Thyroid gland (tissue), 4 donors: ENCODE measurements around the gene CLSTN2. TPM values are rescaled to one million over a fixed set of nuclear protein-coding genes. Genes with fewer than 3 reads are reported as not detected.

Experiments used
- DNase-seq, 2 donors: peaks; one replicate each; pipeline ENCODE4 v3.0.0-alpha.2; 2019
- H3K27ac ChIP-seq, 3 donors: fragments of 200-600 bp; sonication (generic); 1 replicate in 2 of 3; 2 replicates in 1 of 3; pipeline ENCODE4 v1.5.1; 2016 to 2019; ENCODE audit warnings: mild to moderate bottlenecking in 1 of 3, moderate library complexity in 1 of 3
- H3K27me3 ChIP-seq: fragments of 200-600 bp; sonication (generic); one replicate; pipeline ENCODE4 v1.5.1; 2019
- H3K36me3 ChIP-seq, 2 donors: fragments of 200-600 bp; sonication (generic); one replicate each; pipeline ENCODE4 v1.5.1; 2016 to 2019
- H3K4me1 ChIP-seq, 2 donors: fragments of 200-600 bp; sonication (generic); one replicate each; pipeline ENCODE4 v1.5.1; 2017 to 2019
- H3K4me3 ChIP-seq, 3 donors: fragments of 200-600 bp; sonication (generic); replicated peaks in 1 of 3; 1 replicate in 2 of 3; 2 replicates in 1 of 3; pipeline ENCODE4 v1.5.1; 2016; ENCODE audit warnings: mild to moderate bottlenecking in 1 of 3
- H3K9me3 ChIP-seq: fragments of 200-600 bp; sonication (generic); one replicate; pipeline ENCODE4 v1.5.1; 2017
- CTCF ChIP-seq, 6 experiments: fragments of 200-600 bp in 3 of 6; fragments of 450-650 bp in 3 of 6; sonication (generic) in 3 of 6; IDR thresholded peaks; one replicate each; pipeline ENCODE4 v1.5.1; 2016 to 2019; ENCODE audit warnings: antibody characterized with exemption in 6 of 6, mild to moderate bottlenecking in 2 of 6, inconsistent platforms in 1 of 6, moderate library complexity in 1 of 6
- POLR2A ChIP-seq, 2 donors: fragments of 450-650 bp; IDR thresholded peaks; one replicate each; pipeline ENCODE4 v1.6.1; 2017; ENCODE audit warnings: antibody characterized with exemption in 2 of 2, mild to moderate bottlenecking in 2 of 2, moderate library complexity in 1 of 2
- WGBS, 2 donors: methylation state at CpG; one replicate each; pipeline ENCODE4 v1.1.5; 2017; 5-methylcytosine and 5-hydroxymethylcytosine counted together
- intact Hi-C: fragments of 100-400 bp; cut with DNase I; formaldehyde crosslinking; loops from one replicate; pipeline ENCODE4 v1.15.1; 2023
- total RNA-seq, 4 donors: library from RNA; depleted of rRNA; stranded (reverse); fragments of >200 nt; gene quantifications; one replicate each; pipeline ENCODE4 v1.2.3, GENCODE V29; 2016

CLSTN2 gene
- total RNA-seq, 4 donors from 2014 or later, result 9.7 to 32.9 (median 15.5) TPM

- Histone ChIP-seq H3K36me3 (no peaks in the 10 kb centered on the region), H3K27me3 (no peaks in the 10 kb centered on the region), H3K4me3 (no peak overlapping the region), H3K9me3 (no peaks in the 10 kb centered on the region), H3K27ac (no peak overlapping the region), H3K4me1 (no peaks in the 10 kb centered on the region)
- DNase-seq, result no peak
- TF ChIP-seq CTCF (IDR thresholded peaks at IDR 0.05) (no peak), POLR2A (IDR thresholded peaks at IDR 0.05) (no peak)
- intact Hi-C loops, result no loop called here
- 43 to 69% methylated on average over 3 of the region's 3 CpGs for WGBS, 2 donors
These were observed 59.9 kb downstream of the CLSTN2 start for GRCh38 chr3:139994891-139995290.

- intact Hi-C loops, result no loop called here
- no peaks in the 10 kb centered on the region for H3K4me1 ChIP-seq
- no peaks in the 10 kb centered on the region for H3K9me3 ChIP-seq
- TF ChIP-seq CTCF (IDR thresholded peaks at IDR 0.05), result no peak
- no peak for TF ChIP-seq POLR2A (IDR thresholded peaks at IDR 0.05)
- H3K36me3 ChIP-seq, result no peaks in the 10 kb centered on the region
- H3K4me3 ChIP-seq, result no peak overlapping the region
- no peak overlapping the region for H3K27ac ChIP-seq
- no peak for DNase-seq
- H3K27me3 ChIP-seq, result no peaks in the 10 kb centered on the region
These were observed 69.3 kb downstream of the CLSTN2 start for GRCh38 chr3:140004271-140004670.

- no peaks in the 10 kb centered on the region for H3K27me3 ChIP-seq
- intact Hi-C loops, result no loop called here
- no peaks in the 10 kb centered on the region for H3K36me3 ChIP-seq
- H3K27ac ChIP-seq, result no peak overlapping the region
- H3K4me1 ChIP-seq, result no peaks in the 10 kb centered on the region
- DNase-seq, result no peak
- 46 to 64% methylated on average over 2 of the region's 2 CpGs for WGBS, 2 donors
- no peak for TF ChIP-seq POLR2A (IDR thresholded peaks at IDR 0.05)
- no peak for TF ChIP-seq CTCF (IDR thresholded peaks at IDR 0.05)
- no peak overlapping the region for H3K4me3 ChIP-seq
- no peaks in the 10 kb centered on the region for H3K9me3 ChIP-seq
These were observed 71.3 kb downstream of the CLSTN2 start for GRCh38 chr3:140006331-140006730.

GRCh38 chr3:140007081-140007480, 72.1 kb downstream of the CLSTN2 start:
- intact Hi-C loops, result no loop called here
- TF ChIP-seq POLR2A (IDR thresholded peaks at IDR 0.05) (no peak), CTCF (IDR thresholded peaks at IDR 0.05) (no peak)

GRCh38 chr3:140007911-140008869, 73.2 kb downstream of the CLSTN2 start:
- Histone ChIP-seq H3K9me3 (no peaks in the 10 kb centered on the region), H3K4me1 (no peaks in the 10 kb centered on the region), H3K36me3 (no peaks in the 10 kb centered on the region), H3K4me3 (no peak overlapping the region), H3K27ac (no peak overlapping the region), H3K27me3 (no peaks in the 10 kb centered on the region)
- intact Hi-C loops, result no loop called here
- 84 to 97% methylated on average over 6 to 7 of the region's 7 CpGs for WGBS, 2 donors
- TF ChIP-seq POLR2A (IDR thresholded peaks at IDR 0.05) (no peak), CTCF (IDR thresholded peaks at IDR 0.05) (no peak)
- DNase-seq, result no peak

More at GRCh38 chr3:140007081-140007480, 72.1 kb downstream of the CLSTN2 start:
- no peaks in the 10 kb centered on the region for H3K9me3 ChIP-seq
- H3K36me3 ChIP-seq, result no peaks in the 10 kb centered on the region
- H3K27me3 ChIP-seq, result no peaks in the 10 kb centered on the region
- no peak overlapping the region for H3K4me3 ChIP-seq
- DNase-seq, result no peak
- no peak overlapping the region for H3K27ac ChIP-seq
- WGBS, 2 donors, result 88 to 94% methylated on average over 4 of the region's 4 CpGs
- H3K4me1 ChIP-seq, result no peaks in the 10 kb centered on the region
